Muscle layer of duodenum (tissue), 2 donors: ENCODE measurements around the gene GHRH.

ENCODE experiments used
- H3K27ac ChIP-seq: one replicate; pipeline ENCODE4 v1.7.0; 2013; ENCODE audit warnings: mild to moderate bottlenecking, low read length
- H3K27me3 ChIP-seq: one replicate; pipeline ENCODE4 v1.7.0; 2013; ENCODE audit warnings: low read depth, mild to moderate bottlenecking, control low read depth, low read length
- H3K36me3 ChIP-seq, 2 donors: one replicate each; pipeline ENCODE4 v1.7.0; 2013; ENCODE audit warnings: low read length in 2 of 2, control low read depth in 1 of 2, mild to moderate bottlenecking in 1 of 2; ENCODE audit not compliant: insufficient read depth in 2 of 2, control insufficient read depth in 1 of 2
- H3K4me1 ChIP-seq, 2 donors: one replicate each; pipeline ENCODE4 v1.7.0; 2013; ENCODE audit warnings: low read length in 2 of 2, mild to moderate bottlenecking in 2 of 2, control low read depth in 1 of 2, moderate library complexity in 1 of 2; ENCODE audit not compliant: insufficient read depth in 2 of 2, control insufficient read depth in 1 of 2
- H3K4me3 ChIP-seq, 2 donors: one replicate each; pipeline ENCODE4 v1.7.0; 2013; ENCODE audit warnings: low read length in 2 of 2, low read depth in 1 of 2, mild to moderate bottlenecking in 1 of 2
- H3K9me3 ChIP-seq, 2 donors: one replicate each; pipeline ENCODE4 v1.7.0; 2013; ENCODE audit warnings: low read length in 2 of 2, control low read depth in 1 of 2, mild to moderate bottlenecking in 1 of 2; ENCODE audit not compliant: control insufficient read depth in 1 of 2
- donor health status: healthy.

The GHRH gene

GRCh38 chr20:37259031-37259430 is 2.6 kb downstream of the GHRH start:
- H3K4me3 ChIP-seq = no peak overlapping the region
- H3K9me3 ChIP-seq = peaks cover 2 to 6% of the 10 kb centered on the region in 2 donors
- H3K4me1 ChIP-seq = no peaks in the 10 kb centered on the region
- H3K27me3 ChIP-seq = no peaks in the 10 kb centered on the region
- H3K36me3 ChIP-seq = no peaks in the 10 kb centered on the region
- H3K27ac ChIP-seq = no peak overlapping the region

- Histone ChIP-seq H3K9me3 (peaks cover 2 to 7% of the 10 kb centered on the region in 2 donors), H3K27me3 (no peaks in the 10 kb centered on the region), H3K27ac (no peak overlapping the region), H3K4me3 (no peak overlapping the region), H3K4me1 (no peaks in the 10 kb centered on the region), H3K36me3 (no peaks in the 10 kb centered on the region)
Observed at GRCh38 chr20:37257988-37258387, 3.6 kb downstream of the GHRH start.

GRCh38 chr20:37257530-37257929 is 4.1 kb downstream of the GHRH start:
- no peak overlapping the region for H3K27ac ChIP-seq
- H3K4me1 ChIP-seq = no peaks in the 10 kb centered on the region
- H3K9me3 ChIP-seq = peaks cover 2 to 7% of the 10 kb centered on the region in 2 donors

GRCh38 chr20:37256286-37256685 is 5.3 kb downstream of the GHRH start:
- no peaks in the 10 kb centered on the region for H3K4me1 ChIP-seq
- H3K9me3 ChIP-seq = peaks cover 2 to 7% of the 10 kb centered on the region in 2 donors
- no peak overlapping the region for H3K4me3 ChIP-seq
- H3K27ac ChIP-seq = no peak overlapping the region
- H3K36me3 ChIP-seq = no peaks in the 10 kb centered on the region
- no peaks in the 10 kb centered on the region for H3K27me3 ChIP-seq

More at GRCh38 chr20:37257530-37257929, 4.1 kb downstream of the GHRH start:
- H3K4me3 ChIP-seq = no peak overlapping the region
- no peaks in the 10 kb centered on the region for H3K36me3 ChIP-seq
- no peaks in the 10 kb centered on the region for H3K27me3 ChIP-seq

- Histone ChIP-seq H3K4me3 (no peak overlapping the region), H3K27ac (no peak overlapping the region), H3K36me3 (no peaks in the 10 kb centered on the region), H3K4me1 (no peaks in the 10 kb centered on the region), H3K9me3 (peaks cover 2 to 7% of the 10 kb centered on the region in 2 donors), H3K27me3 (no peaks in the 10 kb centered on the region)
Observed at GRCh38 chr20:37254114-37254878, 7.3 kb downstream of the GHRH start.

GRCh38 chr20:37253087-37253486 is 8.5 kb downstream of the GHRH start:
- Histone ChIP-seq H3K4me3 (no peak overlapping the region), H3K36me3 (no peaks in the 10 kb centered on the region), H3K27me3 (no peaks in the 10 kb centered on the region), H3K27ac (no peak overlapping the region), H3K4me1 (no peaks in the 10 kb centered on the region), H3K9me3 (peaks cover 2 to 7% of the 10 kb centered on the region in 2 donors)

DNA sequence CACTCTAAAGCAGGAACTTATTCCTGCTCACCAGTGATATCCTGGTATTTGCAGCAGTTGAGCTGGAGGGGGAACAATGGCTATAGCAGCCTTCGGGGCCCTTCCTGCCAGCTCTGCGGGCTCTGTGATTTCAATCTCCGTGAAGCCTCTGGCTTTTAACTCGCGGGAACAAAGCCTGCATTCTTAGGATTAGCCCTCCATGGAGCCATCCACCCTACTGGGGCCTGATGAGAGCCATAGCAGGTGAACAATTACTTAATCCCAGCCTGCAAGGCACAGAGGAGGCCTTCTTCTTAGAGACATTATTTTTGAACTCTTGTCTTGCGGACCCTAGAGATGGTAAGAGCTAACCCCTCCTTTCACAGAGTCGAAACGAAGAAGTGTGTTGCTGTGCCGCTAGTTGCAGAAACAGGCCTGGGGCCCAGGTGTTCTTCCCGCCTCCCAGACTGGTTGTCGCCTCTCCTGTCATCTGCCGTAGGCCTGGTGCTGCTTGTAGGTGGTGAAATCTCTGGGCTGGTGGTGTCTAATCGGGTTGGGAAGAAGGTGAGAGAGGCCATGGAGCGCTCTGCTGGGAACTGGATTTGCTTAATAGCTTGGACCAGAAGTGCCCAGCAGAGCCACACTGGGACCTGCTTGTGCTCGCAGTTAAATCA is 9.7 kb downstream of the GHRH start:
- Histone ChIP-seq H3K27ac (no peak overlapping the region), H3K9me3 (peaks cover 2 to 7% of the 10 kb centered on the region in 2 donors), H3K4me1 (no peaks in the 10 kb centered on the region), H3K4me3 (no peak overlapping the region), H3K27me3 (no peaks in the 10 kb centered on the region), H3K36me3 (no peaks in the 10 kb centered on the region)

- H3K27ac ChIP-seq = no peak overlapping the region
- H3K27me3 ChIP-seq = no peaks in the 10 kb centered on the region
Observed at GRCh38 chr20:37249304-37249703, 12.3 kb downstream of the GHRH start.

GRCh38 chr20:37247547-37247946 is 14.1 kb downstream of the GHRH start:
- no peaks in the 10 kb centered on the region for H3K27me3 ChIP-seq
- H3K4me3 ChIP-seq = no peak overlapping the region
- H3K27ac ChIP-seq = no peak overlapping the region
- no peaks in the 10 kb centered on the region for H3K9me3 ChIP-seq
- peaks cover 4 to 17% of the 10 kb centered on the region in 2 donors for H3K36me3 ChIP-seq
- peaks cover 0 to 3% of the 10 kb centered on the region in 2 donors for H3K4me1 ChIP-seq

More at GRCh38 chr20:37249304-37249703, 12.3 kb downstream of the GHRH start:
- Histone ChIP-seq H3K4me3 (no peak overlapping the region), H3K36me3 (no peaks in the 10 kb centered on the region), H3K4me1 (no peaks in the 10 kb centered on the region), H3K9me3 (peaks cover 0 to 3% of the 10 kb centered on the region in 2 donors)

- H3K9me3 ChIP-seq = no peaks in the 10 kb centered on the region
- H3K4me1 ChIP-seq = peaks cover 0 to 3% of the 10 kb centered on the region in 2 donors
- H3K36me3 ChIP-seq = peaks cover 12 to 25% of the 10 kb centered on the region in 2 donors
- no peak overlapping the region for H3K4me3 ChIP-seq
- H3K27ac ChIP-seq = no peak overlapping the region
- no peaks in the 10 kb centered on the region for H3K27me3 ChIP-seq
Observed at GRCh38 chr20:37246736-37247135, 14.9 kb downstream of the GHRH start.

- Histone ChIP-seq H3K9me3 (no peaks in the 10 kb centered on the region), H3K27ac (no peak overlapping the region), H3K27me3 (no peaks in the 10 kb centered on the region), H3K4me1 (peaks cover 0 to 3% of the 10 kb centered on the region in 2 donors), H3K36me3 (peaks cover 19 to 36% of the 10 kb centered on the region in 2 donors), H3K4me3 (no peak overlapping the region)
Observed at GRCh38 chr20:37245216-37246150, 16.1 kb downstream of the GHRH start.
